Trophoblast cell (in vitro differentiated cells and primary cell): ENCODE measurements around the gene FBXO24.

ENCODE experiments used
- DNase-seq, 2 donors: peaks; one replicate each; pipeline ENCODE4 v3.0.0-alpha.2; 2016
- H2AFZ ChIP-seq: 2 replicates; pipeline ENCODE4 v1.6.1; 2013; ENCODE audit warnings: low read length, moderate library complexity, mild to moderate bottlenecking; ENCODE audit not compliant: insufficient read depth, poor library complexity
- H2AK5ac ChIP-seq: 2 replicates; pipeline ENCODE4 v1.6.1; 2013; ENCODE audit warnings: mild to moderate bottlenecking, low read length
- H2BK120ac ChIP-seq: 2 replicates; pipeline ENCODE4 v1.6.1; 2013; ENCODE audit warnings: low read length, mild to moderate bottlenecking, moderate library complexity; ENCODE audit not compliant: insufficient read depth, poor library complexity
- H2BK12ac ChIP-seq: 2 replicates; pipeline ENCODE4 v1.6.1; 2013; ENCODE audit warnings: mild to moderate bottlenecking, low read length, moderate library complexity
- H2BK5ac ChIP-seq: 2 replicates; pipeline ENCODE4 v1.6.1; 2013; ENCODE audit warnings: low read length, low read depth, moderate library complexity, mild to moderate bottlenecking; ENCODE audit not compliant: poor library complexity
- H3K14ac ChIP-seq: 2 replicates; pipeline ENCODE4 v1.6.1; 2013; ENCODE audit warnings: mild to moderate bottlenecking, low read length
- H3K18ac ChIP-seq: 2 replicates; pipeline ENCODE4 v1.6.1; 2013; ENCODE audit warnings: mild to moderate bottlenecking, low read length
- H3K23ac ChIP-seq: 2 replicates; pipeline ENCODE4 v1.6.1; 2013; ENCODE audit warnings: low read length
- H3K27ac ChIP-seq: 2 replicates; pipeline ENCODE4 v1.5.1; 2013; ENCODE audit warnings: low read depth, mild to moderate bottlenecking, inconsistent platforms, low read length, moderate library complexity
- H3K27me3 ChIP-seq: 2 replicates; pipeline ENCODE4 v1.6.1; 2013; ENCODE audit warnings: inconsistent platforms, mild to moderate bottlenecking, low read length, moderate library complexity; ENCODE audit not compliant: insufficient read depth
- H3K36me3 ChIP-seq, 2 experiments: 1 replicate in 1 of 2; 2 replicates in 1 of 2; pipeline ENCODE4 v1.6.1; 2013; ENCODE audit warnings: low read length in 2 of 2, mild to moderate bottlenecking in 2 of 2, moderate library complexity in 1 of 2; ENCODE audit not compliant: insufficient read depth in 2 of 2, control insufficient read depth in 1 of 2
- H3K4ac ChIP-seq: 2 replicates; pipeline ENCODE4 v1.6.1; 2013; ENCODE audit warnings: low read depth, mild to moderate bottlenecking, low read length, moderate library complexity
- H3K4me1 ChIP-seq, 2 experiments: 1 replicate in 1 of 2; 2 replicates in 1 of 2; pipeline ENCODE4 v1.6.1; 2013; ENCODE audit warnings: low read length in 2 of 2, mild to moderate bottlenecking in 2 of 2, moderate library complexity in 1 of 2; ENCODE audit not compliant: insufficient read depth in 2 of 2, control insufficient read depth in 1 of 2
- H3K4me2 ChIP-seq: 2 replicates; pipeline ENCODE4 v1.6.1; 2013; ENCODE audit warnings: inconsistent platforms, mild to moderate bottlenecking, low read length, moderate library complexity
- H3K4me3 ChIP-seq: 2 replicates; pipeline ENCODE4 v1.5.1; 2013; ENCODE audit warnings: mild to moderate bottlenecking, low read depth, low read length, inconsistent platforms
- H3K79me1 ChIP-seq: one replicate; pipeline ENCODE4 v1.6.1; 2013; ENCODE audit warnings: low read length
- H3K79me2 ChIP-seq: 2 replicates; pipeline ENCODE4 v1.6.1; 2013; ENCODE audit warnings: low read length, mild to moderate bottlenecking; ENCODE audit not compliant: control insufficient read depth, insufficient read depth, poor library complexity
- H3K9ac ChIP-seq: 2 replicates; pipeline ENCODE4 v1.6.1; 2013; ENCODE audit warnings: mild to moderate bottlenecking, low read length
- H3K9me3 ChIP-seq: 2 replicates; pipeline ENCODE4 v1.6.1; 2013; ENCODE audit warnings: low read depth, mild to moderate bottlenecking, control low read depth, inconsistent platforms, low read length; ENCODE audit not compliant: insufficient read depth
- H4K12ac ChIP-seq: 2 replicates; pipeline ENCODE4 v1.6.1; 2013; ENCODE audit warnings: low read depth, mild to moderate bottlenecking, low read length, moderate library complexity
- H4K8ac ChIP-seq: 2 replicates; pipeline ENCODE4 v1.6.1; 2013; ENCODE audit warnings: low read depth, mild to moderate bottlenecking, low read length, moderate library complexity
- H4K91ac ChIP-seq: one replicate; pipeline ENCODE4 v1.6.1; 2013; ENCODE audit warnings: low read depth, mild to moderate bottlenecking, low read length, moderate library complexity
- WGBS: extraction: QIAGEN DNeasy Blood & Tissue Kit; methylation state at CpG from one replicate; pipeline ENCODE4 v1.1.7; 2013; ENCODE audit warnings: missing lambda C conversion rate; ENCODE audit not compliant: insufficient read length, insufficient coverage; ENCODE audit errors: extremely low coverage; 5-methylcytosine and 5-hydroxymethylcytosine counted together

FBXO24 gene

GRCh38 chr7:100584683-100585510 lies 1.2 kb upstream of the FBXO24 start:
- Histone ChIP-seq H2BK120ac (peak overlapping the region; percentile 43), H4K91ac (peak overlapping the region; percentile 44), H3K18ac (peak overlapping the region; percentile 42), H3K9ac (peak overlapping the region; percentile 11), H3K4me1 (peaks cover 12 to 21% of the 10 kb centered on the region in 2 experiments), H3K9me3 (peaks cover 3% of the 10 kb centered on the region), H2AFZ (peak overlapping the region; percentile 12), H3K4ac (no peak overlapping the region), H2AK5ac (no peak overlapping the region), H3K4me3 (peak overlapping the region; percentile 94), H3K4me2 (peak overlapping the region; percentile 82), H3K79me1 (peaks cover 17% of the 10 kb centered on the region), H3K27me3 (no peaks in the 10 kb centered on the region), H3K79me2 (peaks cover 6% of the 10 kb centered on the region), H2BK12ac (no peak overlapping the region), H3K36me3 (peaks cover 28 to 31% of the 10 kb centered on the region in 2 experiments), H4K8ac (peak overlapping the region; percentile 99), H3K23ac (no peak overlapping the region), H4K12ac (no peak overlapping the region), H3K14ac (peak overlapping the region; percentile 60), H2BK5ac (peak overlapping the region; percentile 60), H3K27ac (peak overlapping the region; percentile 97)
- no CpG with 5 or more reads among the region's 20 CpGs for WGBS
- peak; percentile 93 to 98 for DNase-seq

DNA sequence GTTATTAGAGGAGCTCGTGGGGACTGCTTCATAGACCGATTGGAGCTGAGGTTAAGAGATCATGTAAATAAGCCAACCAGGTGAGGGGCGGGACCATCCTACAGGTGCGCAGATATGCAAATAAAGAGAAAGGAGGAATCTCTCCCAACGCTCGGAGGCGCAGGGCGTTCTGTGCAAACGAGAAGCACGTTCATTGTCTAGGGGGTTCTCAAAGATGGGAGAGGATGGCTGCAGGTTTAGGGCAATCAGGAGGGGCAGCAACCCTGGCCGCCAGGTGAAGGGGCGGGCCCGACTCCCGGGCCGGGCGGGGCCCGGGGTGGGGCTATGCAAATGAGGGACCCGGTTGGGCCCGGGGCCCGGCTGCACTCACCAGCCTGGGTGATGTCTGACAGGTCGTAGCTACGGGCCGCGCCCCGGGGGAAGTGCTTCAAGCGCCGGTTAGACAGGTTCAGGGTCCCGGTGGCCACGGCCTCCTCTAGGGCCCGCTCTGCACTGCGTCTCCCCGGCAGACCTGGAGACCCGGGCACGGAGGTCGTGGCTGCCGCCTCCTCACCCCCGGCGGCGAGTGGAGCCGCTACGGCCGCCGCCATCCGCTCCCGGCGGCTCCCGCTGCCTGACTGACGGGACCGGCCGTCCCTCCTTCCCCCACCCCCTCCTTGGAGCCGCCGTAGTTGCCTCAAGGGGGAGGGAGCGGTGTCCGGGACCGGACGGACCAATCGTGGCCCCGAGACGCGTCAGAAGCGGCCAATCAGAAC lies 440 bp upstream of the FBXO24 start, which contains the start of gene LRCH4:
LRCH4 (minus strand) TSS at position 619 of the 755 bp plus-strand sequence; CDS start at position 590, 29 bp downstream.
- Histone ChIP-seq H2BK5ac (peak within 1 kb of the TSS; percentile 93), H3K18ac (peak within 1 kb of the TSS; percentile 98), H2AK5ac (no peak within 1 kb of the TSS), H3K9me3 (peaks cover 2% of the 10 kb centered on the region), H3K36me3 (peaks cover 23% of the 10 kb centered on the region in 2 experiments), H4K8ac (peak within 1 kb of the TSS; percentile 99), H2AFZ (peak within 1 kb of the TSS; percentile 89), H2BK120ac (peak within 1 kb of the TSS; percentile 84), H3K23ac (no peak within 1 kb of the TSS), H3K4me3 (peak within 1 kb of the TSS; percentile 94), H3K4me1 (peaks cover 12 to 21% of the 10 kb centered on the region in 2 experiments), H4K91ac (peak within 1 kb of the TSS; percentile 99), H4K12ac (peak within 1 kb of the TSS; percentile 94), H3K9ac (peak within 1 kb of the TSS; percentile 94), H3K79me2 (peaks cover 6% of the 10 kb centered on the region), H3K27ac (peak within 1 kb of the TSS; percentile 97), H3K14ac (peak within 1 kb of the TSS; percentile 99), H3K27me3 (no peaks in the 10 kb centered on the region), H3K79me1 (peaks cover 17% of the 10 kb centered on the region), H2BK12ac (peak within 1 kb of the TSS; percentile 47), H3K4ac (peak within 1 kb of the TSS; percentile 91), H3K4me2 (peak within 1 kb of the TSS; percentile 91)
- DNase-seq = peak; percentile 72 to 77
- WGBS = no CpG with 5 or more reads among the region's 61 CpGs

- Histone ChIP-seq H2BK5ac (no peak overlapping the region), H3K9ac (no peak overlapping the region), H3K23ac (no peak overlapping the region), H3K18ac (no peak overlapping the region), H2BK120ac (no peak overlapping the region), H2AFZ (no peak overlapping the region), H3K27ac (no peak overlapping the region), H2AK5ac (no peak overlapping the region), H3K14ac (no peak overlapping the region), H4K91ac (no peak overlapping the region), H2BK12ac (no peak overlapping the region), H3K27me3 (no peaks in the 10 kb centered on the region), H3K79me2 (peaks cover 6% of the 10 kb centered on the region), H3K4me3 (no peak overlapping the region), H3K36me3 (peaks cover 3% of the 10 kb centered on the region in 2 experiments), H3K4ac (no peak overlapping the region), H3K9me3 (no peaks in the 10 kb centered on the region), H3K79me1 (peaks cover 17% of the 10 kb centered on the region), H4K12ac (no peak overlapping the region), H3K4me1 (peaks cover 10 to 17% of the 10 kb centered on the region in 2 experiments), H3K4me2 (no peak overlapping the region), H4K8ac (no peak overlapping the region)
- no CpG with 5 or more reads among the region's 1 CpG for WGBS
- peak in 1 of 2 donors; percentile 31 for DNase-seq
Measured at GRCh38 chr7:100588438-100588837, 2.3 kb downstream of the FBXO24 start.

- Histone ChIP-seq H3K23ac (no peak overlapping the region), H2BK12ac (no peak overlapping the region), H3K4me1 (peaks cover 2 to 8% of the 10 kb centered on the region in 2 experiments), H3K27me3 (no peaks in the 10 kb centered on the region), H3K79me2 (peaks cover 2% of the 10 kb centered on the region), H3K9ac (no peak overlapping the region), H3K4me3 (no peak overlapping the region), H4K12ac (no peak overlapping the region), H3K4me2 (no peak overlapping the region), H4K8ac (no peak overlapping the region), H3K14ac (no peak overlapping the region), H3K4ac (no peak overlapping the region), H2AFZ (no peak overlapping the region), H3K36me3 (no peaks in the 10 kb centered on the region), H2BK120ac (no peak overlapping the region), H2BK5ac (no peak overlapping the region), H4K91ac (no peak overlapping the region), H3K18ac (no peak overlapping the region), H3K79me1 (peaks cover 14% of the 10 kb centered on the region), H3K27ac (no peak overlapping the region), H2AK5ac (no peak overlapping the region), H3K9me3 (no peaks in the 10 kb centered on the region)
- no CpG with 5 or more reads among the region's 7 CpGs for WGBS
- no peak for DNase-seq
Measured at GRCh38 chr7:100589341-100589947, 3.3 kb downstream of the FBXO24 start.
